HL-60 (cell line): Measurements from ENCODE around the gene DHRS7B.

Experiments used
- CTCF ChIP-seq: IDR thresholded peaks from one replicate; pipeline ENCODE4 v1.5.1; 2011; ENCODE audit warnings: low read length, control low read depth, inconsistent platforms; ENCODE audit not compliant: insufficient read depth
- POLR2AphosphoS5 ChIP-seq: IDR thresholded peaks from 2 replicates; pipeline ENCODE4 v1.6.1; 2012; ENCODE audit warnings: low read depth

- TF ChIP-seq CTCF = no peak
- no peak for TF ChIP-seq POLR2AphosphoS5
These were observed 26.0 kb downstream of the DHRS7B start for GRCh38 chr17:21152731-21153130.
